GM19099 (cell line): ENCODE results near the gene METRN.

Source experiments
- POLR2A ChIP-seq: IDR thresholded peaks from 3 replicates; pipeline ENCODE4 v1.6.1; 2011; ENCODE audit warnings: low read depth; ENCODE audit not compliant: insufficient read length; ENCODE audit errors: extremely low read depth

Gene METRN

DNA sequence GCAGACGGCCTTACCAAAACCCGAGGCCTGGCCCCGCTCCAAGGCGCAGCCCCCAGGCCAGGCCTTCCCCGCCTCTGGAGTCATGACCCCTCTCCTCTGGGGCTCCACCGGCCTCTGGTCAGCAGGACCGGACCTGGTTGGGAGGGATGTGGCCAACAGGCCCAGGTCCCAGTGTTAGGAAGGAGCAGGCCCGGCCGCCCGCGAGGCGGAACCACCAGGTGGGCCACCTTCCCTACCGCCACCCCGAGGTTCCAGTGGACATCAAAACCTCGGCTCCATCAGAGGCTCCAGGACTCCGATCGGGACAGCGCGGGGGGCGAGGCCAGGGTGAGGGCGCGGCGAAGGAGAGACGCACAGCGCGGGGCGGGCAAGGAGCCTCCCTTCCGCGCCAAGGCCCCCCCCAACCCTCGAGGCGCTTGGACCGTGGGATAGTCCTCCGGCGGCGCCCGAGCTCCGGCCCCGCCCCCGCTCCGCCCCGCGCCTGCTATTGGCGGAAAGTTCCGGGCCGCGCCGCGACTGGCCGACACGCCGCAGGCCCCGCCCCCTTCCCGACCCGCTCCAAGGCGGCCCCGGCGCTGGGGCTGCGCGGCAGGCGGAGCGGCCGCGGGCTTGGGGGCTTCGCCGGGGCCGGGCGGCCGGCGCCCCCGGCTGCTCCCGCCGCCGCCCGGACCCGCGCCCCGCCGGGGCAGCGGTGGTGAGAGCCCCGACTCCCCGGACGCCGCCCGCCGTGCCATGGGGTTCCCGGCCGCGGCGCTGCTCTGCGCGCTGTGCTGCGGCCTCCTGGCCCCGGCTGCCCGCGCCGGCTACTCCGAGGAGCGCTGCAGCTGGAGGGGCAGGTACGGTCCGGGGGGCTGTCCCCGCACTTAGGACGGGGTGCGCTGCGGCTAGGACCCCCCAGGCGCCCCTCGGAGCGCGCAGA is at the start of gene METRN:
METRN (plus strand) TSS at position 561 of the 919 bp plus-strand sequence; CDS start at position 733, 172 bp downstream.
- TF ChIP-seq POLR2A, result peak; percentile 18

DNA sequence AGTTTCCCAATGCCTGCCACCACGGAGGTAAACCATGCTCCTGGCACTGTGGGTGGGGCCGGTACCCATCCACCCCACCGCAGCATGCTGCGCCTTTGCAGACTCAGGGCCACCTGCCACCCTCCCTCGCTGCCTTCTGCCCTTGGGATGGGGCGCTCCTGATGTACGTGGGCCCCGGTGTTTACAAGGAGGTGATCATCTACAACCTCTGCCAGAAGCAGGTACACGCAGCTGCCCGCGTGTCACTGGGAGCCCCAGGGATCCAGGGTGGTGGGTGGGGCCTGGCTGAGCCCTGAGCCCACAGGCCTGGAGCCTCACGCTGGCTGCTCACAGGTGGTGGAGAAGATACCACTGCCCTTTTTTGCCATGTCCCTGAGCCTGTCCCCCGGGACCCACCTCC is 48.3 kb upstream of the METRN start:
- TF ChIP-seq POLR2A, result no peak

DNA sequence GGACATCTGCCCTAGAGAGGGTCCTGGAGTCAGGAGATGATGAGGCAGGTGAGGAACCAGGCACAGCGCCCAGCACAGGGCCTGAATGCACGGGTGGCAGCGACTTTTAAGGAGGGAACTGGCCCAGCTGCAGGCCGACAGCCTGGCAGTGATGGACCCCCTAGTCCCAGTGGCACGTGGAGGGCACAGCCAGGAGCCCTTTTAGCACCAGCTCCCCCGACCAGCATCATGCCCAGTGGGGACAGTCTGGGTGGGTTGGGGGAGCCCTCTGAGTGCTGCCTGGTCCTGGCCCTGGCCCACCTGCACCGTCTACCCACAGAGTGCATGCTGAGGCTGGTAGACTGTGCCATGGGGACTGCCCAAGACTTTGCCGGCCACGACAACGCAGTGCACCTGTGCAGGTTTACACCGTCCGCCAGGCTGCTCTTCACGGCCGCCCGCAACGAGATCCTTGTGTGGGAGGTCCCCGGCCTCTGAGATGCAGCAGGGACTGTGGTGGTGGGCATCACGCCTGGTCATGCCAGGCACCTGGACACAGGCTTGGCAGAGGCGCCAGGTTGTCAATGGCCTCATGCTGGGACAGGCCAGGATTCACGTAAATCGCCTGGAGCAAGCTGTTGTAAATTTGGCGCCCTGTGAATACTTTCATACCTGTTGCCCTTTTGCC is 47.7 kb upstream of the METRN start:
- no peak for TF ChIP-seq POLR2A

GRCh38 chr16:667780-668518 is 47.0 kb upstream of the METRN start, which contains the start of gene RHOT2:
RHOT2 (plus strand) TSS chr16:668132; CDS start chr16:668200, 68 bp downstream.
- TF ChIP-seq POLR2A, result peak; percentile 96

GRCh38 chr16:668519-669171 is 46.3 kb upstream of the METRN start:
- no peak for TF ChIP-seq POLR2A

DNA sequence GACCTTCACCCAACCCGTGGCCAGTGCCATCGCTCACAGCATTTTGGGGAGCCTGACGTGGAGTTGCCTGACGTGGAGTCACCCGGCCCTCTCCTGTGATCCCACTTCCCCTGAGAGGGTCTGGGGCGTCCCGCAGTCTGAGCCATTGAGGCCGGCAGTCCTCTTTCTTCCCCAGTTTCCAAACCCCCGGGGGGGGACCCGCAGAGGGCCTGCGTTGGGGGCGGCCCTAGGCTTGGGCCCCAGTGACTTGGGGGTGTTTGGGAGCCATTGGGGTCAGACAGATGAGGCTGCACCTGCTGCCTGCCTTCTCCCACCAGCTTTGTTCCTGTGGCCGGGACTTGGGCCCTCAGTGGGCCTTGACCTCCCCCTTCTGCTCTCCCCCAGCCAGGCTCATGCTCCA is 45.3 kb upstream of the METRN start:
- no peak for TF ChIP-seq POLR2A

- TF ChIP-seq POLR2A, result no peak
These were observed 44.2 kb upstream of the METRN start for GRCh38 chr16:670485-671352.

GRCh38 chr16:671353-672131 is 43.4 kb upstream of the METRN start:
- TF ChIP-seq POLR2A, result no peak

GRCh38 chr16:672371-672770 is 42.5 kb upstream of the METRN start:
- TF ChIP-seq POLR2A, result no peak

- TF ChIP-seq POLR2A, result no peak
These were observed 42.1 kb upstream of the METRN start for GRCh38 chr16:672851-673250.

DNA sequence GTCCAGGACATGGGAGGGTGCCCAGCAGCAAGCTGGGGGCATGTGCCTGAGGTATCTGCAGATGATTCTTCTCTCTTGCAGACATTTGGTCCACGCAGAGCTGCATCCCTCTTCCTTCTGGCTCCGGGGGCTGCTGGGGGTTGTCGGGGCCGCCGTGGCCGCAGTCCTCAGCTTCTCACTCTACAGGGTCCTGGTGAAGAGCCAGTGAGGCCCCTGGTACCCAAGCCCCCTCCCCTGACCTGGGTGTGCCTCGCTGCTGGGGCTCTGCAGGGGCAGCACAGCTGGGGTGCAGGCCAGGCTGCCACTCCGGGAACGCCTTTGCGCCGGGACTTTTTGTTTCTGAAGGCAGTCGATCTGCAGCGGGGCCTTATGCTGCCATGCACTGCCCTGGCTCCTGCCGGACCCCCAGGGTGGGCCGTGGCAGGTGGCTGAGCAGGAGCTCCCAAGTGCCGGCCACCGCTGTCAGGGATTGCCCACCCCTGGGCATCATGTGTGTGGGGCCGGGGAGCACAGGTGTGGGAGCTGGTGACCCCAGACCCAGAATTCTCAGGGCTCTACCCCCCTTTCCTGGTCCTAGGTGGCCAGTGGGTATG is 41.4 kb upstream of the METRN start:
- no peak for TF ChIP-seq POLR2A

DNA sequence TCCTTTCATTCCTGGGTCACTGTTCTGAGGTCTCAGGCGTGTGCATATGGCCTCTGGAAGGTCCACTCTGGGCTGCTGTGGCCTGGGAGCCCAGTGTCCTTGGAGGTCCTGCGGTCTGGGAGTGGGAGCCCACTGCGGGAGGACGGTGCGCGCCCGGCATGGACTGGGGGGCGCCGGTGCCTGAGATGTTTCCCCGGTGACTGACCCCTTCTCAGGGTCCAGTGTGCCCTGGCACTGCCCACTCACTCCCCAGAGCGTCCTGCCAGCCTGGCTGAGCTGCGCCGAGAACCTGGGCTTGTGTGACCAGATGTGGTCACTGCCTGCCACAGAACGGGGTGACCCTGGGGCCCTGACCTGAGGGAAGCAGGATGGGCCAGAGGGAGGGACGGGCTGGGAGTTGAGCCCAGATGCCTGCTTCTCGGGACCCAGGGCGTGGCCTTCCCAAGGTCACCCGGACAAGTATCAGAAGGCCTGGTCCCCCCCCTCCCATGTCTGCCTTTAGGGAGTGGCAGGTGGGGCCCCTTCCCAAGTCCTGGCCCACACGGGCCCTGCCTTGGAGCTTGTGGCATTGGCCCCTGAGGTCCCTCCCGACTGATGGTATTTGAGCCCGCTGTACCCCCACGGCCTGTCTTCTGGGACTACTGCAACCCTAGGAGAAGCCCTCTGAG is 40.6 kb upstream of the METRN start:
- TF ChIP-seq POLR2A, result no peak

GRCh38 chr16:674968-675883 is 39.7 kb upstream of the METRN start, which contains the start of gene RHBDL1:
RHBDL1 (plus strand) TSS chr16:675671; CDS start chr16:675791, 120 bp downstream.
- no peak for TF ChIP-seq POLR2A
